HCT116 (cell line): ENCODE results near the gene PPFIBP1.

ENCODE experiments used
- EZH2 ChIP-seq: fragments of 200-600 bp; sonication (generic); IDR thresholded peaks from 2 replicates; pipeline ENCODE4 v1.6.1; 2017; ENCODE audit warnings: antibody characterized with exemption, mixed run types
- EZH2phosphoT487 ChIP-seq: fragments of 200-600 bp; IDR thresholded peaks from 2 replicates; pipeline ENCODE4 v1.6.1; 2018; ENCODE audit warnings: antibody characterized with exemption, borderline replicate concordance
- POLR2AphosphoS5 ChIP-seq: IDR thresholded peaks from 2 replicates; pipeline ENCODE4 v1.6.1; 2011; ENCODE audit warnings: mild to moderate bottlenecking, low read depth, low read length, moderate library complexity
- SIN3A ChIP-seq: IDR thresholded peaks from 2 replicates; pipeline ENCODE4 v1.6.1; 2012; ENCODE audit warnings: low read depth
- TCF7L2 ChIP-seq: IDR thresholded peaks from 2 replicates; pipeline ENCODE4 v1.7.0; 2011; ENCODE audit warnings: borderline replicate concordance, inconsistent platforms; ENCODE audit not compliant: insufficient read depth, insufficient read length; ENCODE audit errors: extremely low read depth
- ZNF274 ChIP-seq: fragments of 200-500 bp; sonication (Bioruptor generic); IDR thresholded peaks from 2 replicates; pipeline ENCODE4 v1.6.1; 2014; ENCODE audit warnings: mild to moderate bottlenecking, low read depth, low read length, inconsistent platforms
- TF ChIP-seq, protein P1 (sequence below): IDR thresholded peaks from 2 replicates; pipeline ENCODE4 v1.6.1; 2012; ENCODE audit warnings: low read depth
- TF ChIP-seq, protein P2 (sequence below), 3 experiments: fragments of 200-600 bp in 1 of 3; sonication (generic) in 1 of 3; IDR thresholded peaks in 2 of 3; conservative IDR thresholded peaks in 1 of 3; 2 replicates each; pipeline ENCODE4 v1.5.1; 2012 to 2017; ENCODE audit warnings: low read depth in 2 of 3, low read length in 2 of 3, antibody characterized with exemption in 1 of 3, borderline replicate concordance in 1 of 3, control low read depth in 1 of 3, mild to moderate bottlenecking in 1 of 3, mixed read lengths in 1 of 3, mixed run types in 1 of 3, moderate library complexity in 1 of 3; ENCODE audit not compliant: insufficient read depth in 1 of 3

DNA sequence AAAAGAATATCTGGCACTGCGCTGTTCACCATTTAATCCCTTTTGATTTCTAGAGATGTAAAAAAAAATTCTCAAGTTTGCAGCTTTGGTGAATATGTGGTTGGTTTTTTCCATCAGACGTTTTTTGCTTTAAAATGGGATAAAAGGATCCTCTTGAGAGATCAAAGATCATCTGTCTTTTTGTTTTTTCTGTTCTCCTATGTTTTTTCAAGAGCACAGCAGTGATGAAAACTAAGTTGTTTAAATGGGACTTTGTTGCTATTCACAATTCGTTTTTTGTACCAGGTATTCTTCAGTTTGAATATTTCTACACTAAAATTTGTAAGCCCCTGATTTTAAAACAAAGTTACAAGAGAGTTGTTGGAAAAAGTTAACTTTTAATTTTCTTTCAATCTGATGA lies 142.5 kb downstream of the PPFIBP1 start:
- TF ChIP-seq POLR2AphosphoS5 (no peak), SIN3A (no peak), EZH2 (no peak), ZNF274 (no peak), TCF7L2 (no peak), EZH2phosphoT487 (no peak)
- TF ChIP-seq, protein P1, sequence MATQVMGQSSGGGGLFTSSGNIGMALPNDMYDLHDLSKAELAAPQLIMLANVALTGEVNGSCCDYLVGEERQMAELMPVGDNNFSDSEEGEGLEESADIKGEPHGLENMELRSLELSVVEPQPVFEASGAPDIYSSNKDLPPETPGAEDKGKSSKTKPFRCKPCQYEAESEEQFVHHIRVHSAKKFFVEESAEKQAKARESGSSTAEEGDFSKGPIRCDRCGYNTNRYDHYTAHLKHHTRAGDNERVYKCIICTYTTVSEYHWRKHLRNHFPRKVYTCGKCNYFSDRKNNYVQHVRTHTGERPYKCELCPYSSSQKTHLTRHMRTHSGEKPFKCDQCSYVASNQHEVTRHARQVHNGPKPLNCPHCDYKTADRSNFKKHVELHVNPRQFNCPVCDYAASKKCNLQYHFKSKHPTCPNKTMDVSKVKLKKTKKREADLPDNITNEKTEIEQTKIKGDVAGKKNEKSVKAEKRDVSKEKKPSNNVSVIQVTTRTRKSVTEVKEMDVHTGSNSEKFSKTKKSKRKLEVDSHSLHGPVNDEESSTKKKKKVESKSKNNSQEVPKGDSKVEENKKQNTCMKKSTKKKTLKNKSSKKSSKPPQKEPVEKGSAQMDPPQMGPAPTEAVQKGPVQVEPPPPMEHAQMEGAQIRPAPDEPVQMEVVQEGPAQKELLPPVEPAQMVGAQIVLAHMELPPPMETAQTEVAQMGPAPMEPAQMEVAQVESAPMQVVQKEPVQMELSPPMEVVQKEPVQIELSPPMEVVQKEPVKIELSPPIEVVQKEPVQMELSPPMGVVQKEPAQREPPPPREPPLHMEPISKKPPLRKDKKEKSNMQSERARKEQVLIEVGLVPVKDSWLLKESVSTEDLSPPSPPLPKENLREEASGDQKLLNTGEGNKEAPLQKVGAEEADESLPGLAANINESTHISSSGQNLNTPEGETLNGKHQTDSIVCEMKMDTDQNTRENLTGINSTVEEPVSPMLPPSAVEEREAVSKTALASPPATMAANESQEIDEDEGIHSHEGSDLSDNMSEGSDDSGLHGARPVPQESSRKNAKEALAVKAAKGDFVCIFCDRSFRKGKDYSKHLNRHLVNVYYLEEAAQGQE, result no peak
- TF ChIP-seq, protein P2, sequence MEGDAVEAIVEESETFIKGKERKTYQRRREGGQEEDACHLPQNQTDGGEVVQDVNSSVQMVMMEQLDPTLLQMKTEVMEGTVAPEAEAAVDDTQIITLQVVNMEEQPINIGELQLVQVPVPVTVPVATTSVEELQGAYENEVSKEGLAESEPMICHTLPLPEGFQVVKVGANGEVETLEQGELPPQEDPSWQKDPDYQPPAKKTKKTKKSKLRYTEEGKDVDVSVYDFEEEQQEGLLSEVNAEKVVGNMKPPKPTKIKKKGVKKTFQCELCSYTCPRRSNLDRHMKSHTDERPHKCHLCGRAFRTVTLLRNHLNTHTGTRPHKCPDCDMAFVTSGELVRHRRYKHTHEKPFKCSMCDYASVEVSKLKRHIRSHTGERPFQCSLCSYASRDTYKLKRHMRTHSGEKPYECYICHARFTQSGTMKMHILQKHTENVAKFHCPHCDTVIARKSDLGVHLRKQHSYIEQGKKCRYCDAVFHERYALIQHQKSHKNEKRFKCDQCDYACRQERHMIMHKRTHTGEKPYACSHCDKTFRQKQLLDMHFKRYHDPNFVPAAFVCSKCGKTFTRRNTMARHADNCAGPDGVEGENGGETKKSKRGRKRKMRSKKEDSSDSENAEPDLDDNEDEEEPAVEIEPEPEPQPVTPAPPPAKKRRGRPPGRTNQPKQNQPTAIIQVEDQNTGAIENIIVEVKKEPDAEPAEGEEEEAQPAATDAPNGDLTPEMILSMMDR (IDR thresholded peaks at IDR 0.05 in 2 of 3, conservative IDR thresholded peaks at IDR 0.05 in 1 of 3; ENCODE audit: borderline replicate concordance in 1 of 3, insufficient read depth in 1 of 3, low read depth in 2 of 3, low read length in 2 of 3), result no peak
